NT2/D1 (cell line): Measurements from ENCODE around the gene CRISPLD2.

Source experiments
- SUZ12 ChIP-seq: IDR thresholded peaks from 2 replicates; pipeline ENCODE4 v1.6.1; 2011; ENCODE audit not compliant: insufficient read length, insufficient read depth; ENCODE audit errors: extremely low read depth
- ZNF274 ChIP-seq: IDR thresholded peaks from 2 replicates; pipeline ENCODE4 v1.6.1; 2011; ENCODE audit warnings: mild to moderate bottlenecking, low read depth, low read length

DNA sequence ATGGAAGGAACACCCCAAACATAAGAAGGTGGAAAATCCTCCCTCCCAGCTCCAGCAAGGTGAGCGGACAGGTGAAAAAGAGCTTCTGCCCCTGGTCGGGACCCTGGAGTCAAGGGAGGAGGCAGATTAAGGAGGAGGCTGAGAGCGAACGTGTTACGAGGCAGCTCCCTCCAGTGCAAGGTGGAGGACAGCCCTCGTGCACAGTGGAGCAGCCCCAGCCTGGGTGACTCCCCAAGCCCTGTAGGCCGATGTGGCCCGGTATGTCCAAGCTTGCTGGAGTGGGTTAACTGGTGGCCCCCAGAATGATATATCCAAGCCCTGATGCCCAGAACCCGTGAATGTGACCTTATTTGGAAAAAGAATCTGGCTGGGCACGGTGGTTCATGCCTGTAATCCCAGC lies 15.5 kb upstream of the CRISPLD2 start:
- no peak for TF ChIP-seq SUZ12
- no peak for TF ChIP-seq ZNF274
